ENCODE results near the gene IFT80. TPM values are rescaled to one million over a fixed set of nuclear protein-coding genes. Genes with fewer than 3 reads are reported as not detected.

Gene IFT80
- total and polyA plus RNA-seq, 2 experiments from 2014 or later: 13.5 to 43.3 TPM

GRCh38 chr3:160417311-160417710, 18.3 kb upstream of the IFT80 start:
- Histone ChIP-seq H3K9me2 (replicated peaks; ENCODE audit: insufficient read depth) (no peaks in the 10 kb centered on the region), H3K79me2 (peaks cover 5% of the 10 kb centered on the region), H3K4me1 (ENCODE audit: insufficient read depth) (no peaks in the 10 kb centered on the region), H3K9me3 (ENCODE audit: low read depth) (no peaks in the 10 kb centered on the region), H4K20me1 (ENCODE audit: insufficient read depth, poor library complexity, severe bottlenecking) (no peaks in the 10 kb centered on the region), H3K4me2 (no peak overlapping the region), H3K27me3 (no peaks in the 10 kb centered on the region), H3K36me3 (replicated peaks; ENCODE audit: insufficient read depth, low read depth) (no peaks in the 10 kb centered on the region), H3K27ac (no peak overlapping the region), H2AFZ (no peak overlapping the region), H3K4me3 (no peak overlapping the region)
- 66% methylated on average over 3 of the region's 3 CpGs for WGBS (ENCODE audit: low lambda C conversion rate, missing lambda C conversion rate)
- DNase-seq (ENCODE audit: low spot score): no peak
- no peak for TF ChIP-seq EZH2 (IDR thresholded peaks at IDR 0.05; ENCODE audit: borderline replicate concordance)
- TF ChIP-seq, protein P1, sequence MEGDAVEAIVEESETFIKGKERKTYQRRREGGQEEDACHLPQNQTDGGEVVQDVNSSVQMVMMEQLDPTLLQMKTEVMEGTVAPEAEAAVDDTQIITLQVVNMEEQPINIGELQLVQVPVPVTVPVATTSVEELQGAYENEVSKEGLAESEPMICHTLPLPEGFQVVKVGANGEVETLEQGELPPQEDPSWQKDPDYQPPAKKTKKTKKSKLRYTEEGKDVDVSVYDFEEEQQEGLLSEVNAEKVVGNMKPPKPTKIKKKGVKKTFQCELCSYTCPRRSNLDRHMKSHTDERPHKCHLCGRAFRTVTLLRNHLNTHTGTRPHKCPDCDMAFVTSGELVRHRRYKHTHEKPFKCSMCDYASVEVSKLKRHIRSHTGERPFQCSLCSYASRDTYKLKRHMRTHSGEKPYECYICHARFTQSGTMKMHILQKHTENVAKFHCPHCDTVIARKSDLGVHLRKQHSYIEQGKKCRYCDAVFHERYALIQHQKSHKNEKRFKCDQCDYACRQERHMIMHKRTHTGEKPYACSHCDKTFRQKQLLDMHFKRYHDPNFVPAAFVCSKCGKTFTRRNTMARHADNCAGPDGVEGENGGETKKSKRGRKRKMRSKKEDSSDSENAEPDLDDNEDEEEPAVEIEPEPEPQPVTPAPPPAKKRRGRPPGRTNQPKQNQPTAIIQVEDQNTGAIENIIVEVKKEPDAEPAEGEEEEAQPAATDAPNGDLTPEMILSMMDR (IDR thresholded peaks at IDR 0.05; ENCODE audit: poor library complexity): no peak

DNA sequence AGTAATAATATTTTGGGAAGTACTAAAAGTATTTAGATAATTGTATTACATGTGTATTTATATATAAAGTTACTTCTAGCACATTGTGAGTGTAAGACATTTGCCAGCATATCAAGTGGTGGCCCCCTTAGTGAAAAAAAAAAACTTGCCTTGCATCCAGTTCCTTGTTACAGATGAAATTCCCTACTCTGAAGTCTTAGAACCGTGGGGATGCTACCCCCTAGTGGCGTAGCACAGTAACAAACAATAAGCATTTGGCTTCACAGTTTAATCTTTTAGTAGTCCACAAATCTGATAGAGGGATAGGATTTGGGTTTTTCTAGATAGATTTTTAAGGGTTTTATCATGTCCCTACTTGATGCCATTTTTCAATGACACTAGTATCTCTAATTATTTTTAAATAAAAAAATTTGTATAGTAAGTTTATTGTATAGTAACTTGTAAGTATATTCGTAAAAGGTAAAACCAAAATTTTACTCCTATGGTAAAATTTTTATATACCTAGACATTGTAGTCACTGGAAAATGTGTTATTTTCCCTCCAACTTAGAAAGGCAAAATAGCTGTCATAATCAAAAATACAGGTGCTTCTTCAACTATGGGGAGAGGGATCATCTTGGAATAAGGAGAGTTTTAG, 14.7 kb upstream of the IFT80 start:
- peak; percentile 85 for DNase-seq (ENCODE audit: low spot score)
- Histone ChIP-seq H3K36me3 (replicated peaks; ENCODE audit: insufficient read depth, low read depth) (no peaks in the 10 kb centered on the region), H3K79me2 (peaks cover 10% of the 10 kb centered on the region)

GRCh38 chr3:160412477-160412876, 13.5 kb upstream of the IFT80 start:
- TF ChIP-seq EZH2phosphoT487 (IDR thresholded peaks at IDR 0.05; ENCODE audit: low read depth, severe bottlenecking, unreplicated experiment) (no peak), EZH2 (IDR thresholded peaks at IDR 0.05; ENCODE audit: borderline replicate concordance) (no peak)
- TF ChIP-seq, protein P1 (IDR thresholded peaks at IDR 0.05; ENCODE audit: poor library complexity): no peak
- Histone ChIP-seq H3K27me3 (no peaks in the 10 kb centered on the region), H3K27ac (no peak overlapping the region), H3K9me2 (replicated peaks; ENCODE audit: insufficient read depth) (no peaks in the 10 kb centered on the region), H3K36me3 (replicated peaks; ENCODE audit: insufficient read depth, low read depth) (no peaks in the 10 kb centered on the region), H3K79me2 (peaks cover 17% of the 10 kb centered on the region), H3K4me1 (ENCODE audit: insufficient read depth) (no peaks in the 10 kb centered on the region), H2AFZ (no peak overlapping the region), H3K9me3 (ENCODE audit: low read depth) (no peaks in the 10 kb centered on the region), H3K4me3 (no peak overlapping the region), H3K4me2 (no peak overlapping the region), H4K20me1 (ENCODE audit: insufficient read depth, poor library complexity, severe bottlenecking) (no peaks in the 10 kb centered on the region)
- WGBS (ENCODE audit: low lambda C conversion rate, missing lambda C conversion rate): 91% methylated on average over 1 of the region's 1 CpG
- DNase-seq (ENCODE audit: low spot score): no peak

More for the DNA sequence above, 14.7 kb upstream of the IFT80 start:
- Histone ChIP-seq H3K27ac (no peak overlapping the region), H3K9me3 (ENCODE audit: low read depth) (no peaks in the 10 kb centered on the region), H4K20me1 (ENCODE audit: insufficient read depth, poor library complexity, severe bottlenecking) (no peaks in the 10 kb centered on the region), H2AFZ (no peak overlapping the region), H3K4me1 (ENCODE audit: insufficient read depth) (no peaks in the 10 kb centered on the region), H3K4me2 (no peak overlapping the region), H3K27me3 (no peaks in the 10 kb centered on the region), H3K4me3 (no peak overlapping the region), H3K9me2 (replicated peaks; ENCODE audit: insufficient read depth) (no peaks in the 10 kb centered on the region)
- TF ChIP-seq, protein P1 (IDR thresholded peaks at IDR 0.05; ENCODE audit: poor library complexity): peak; percentile 80
- TF ChIP-seq EZH2 (IDR thresholded peaks at IDR 0.05; ENCODE audit: borderline replicate concordance): no peak
- WGBS (ENCODE audit: low lambda C conversion rate, missing lambda C conversion rate): 38% methylated on average over 3 of the region's 3 CpGs
